ENCODE measurements around the gene AAK1.
"Not testable (repeated sequence)": the region's sequence is repeated elsewhere in the genome, so short reads cannot be mapped to it uniquely, and the experiment has no call there.

AAK1 gene

GRCh38 chr2:69652206-69652605 lies 8.7 kb upstream of the AAK1 start:
- no peaks in the 10 kb centered on the region for H3K79me2 ChIP-seq (ENCODE audit: control insufficient read depth, low read length)
- no peak for TF ChIP-seq CTCF (IDR thresholded peaks at IDR 0.05; ENCODE audit: low read depth, low read length, poor library complexity, severe bottlenecking)
- TF ChIP-seq EZH2phosphoT487 (IDR thresholded peaks at IDR 0.05; ENCODE audit: borderline replicate concordance, low read length): no peak
- H3K36me3 ChIP-seq (ENCODE audit: control insufficient read depth, low read length): no peaks in the 10 kb centered on the region
- H3K9me2 ChIP-seq (replicated peaks; ENCODE audit: control insufficient read depth, low read length): no peaks in the 10 kb centered on the region
- no peak overlapping the region for H3K27ac ChIP-seq (ENCODE audit: low read depth, low read length)
- H3F3A ChIP-seq (ENCODE audit: control insufficient read depth, insufficient read depth): peaks cover 12% of the 10 kb centered on the region
- H3K4me3 ChIP-seq (ENCODE audit: low read length): no peak overlapping the region
- H3K4me2 ChIP-seq (ENCODE audit: low read length): no peak overlapping the region
- peaks cover 17% of the 10 kb centered on the region for H3K4me1 ChIP-seq (ENCODE audit: control insufficient read depth, low read length)
- peaks cover 33% of the 10 kb centered on the region for H3K27me3 ChIP-seq (ENCODE audit: control insufficient read depth, low read length)
- no peaks in the 10 kb centered on the region for H4K20me1 ChIP-seq (ENCODE audit: control insufficient read depth, insufficient read depth, low read depth, low read length)
- H3K9me3 ChIP-seq (ENCODE audit: control insufficient read depth, insufficient read depth, low read length): no peaks in the 10 kb centered on the region

GRCh38 chr2:69647196-69647595 lies 3.7 kb upstream of the AAK1 start:
- peaks cover 54% of the 10 kb centered on the region for H3K4me1 ChIP-seq (ENCODE audit: control insufficient read depth, low read length)
- not testable (repeated sequence) for H3K79me2 ChIP-seq (ENCODE audit: control insufficient read depth, low read length); H3K36me3 ChIP-seq (ENCODE audit: control insufficient read depth, low read length); H3K9me3 ChIP-seq (ENCODE audit: control insufficient read depth, insufficient read depth, low read length); H3K9me2 ChIP-seq (replicated peaks; ENCODE audit: control insufficient read depth, low read length); H3K4me2 ChIP-seq (ENCODE audit: low read length); H4K20me1 ChIP-seq (ENCODE audit: control insufficient read depth, insufficient read depth, low read depth, low read length); H3K4me3 ChIP-seq (ENCODE audit: low read length); H3K27ac ChIP-seq (ENCODE audit: low read depth, low read length)
- H3K27me3 ChIP-seq (ENCODE audit: control insufficient read depth, low read length): peaks cover 62% of the 10 kb centered on the region
- H3F3A ChIP-seq (ENCODE audit: control insufficient read depth, insufficient read depth): peaks cover 14% of the 10 kb centered on the region

- Histone ChIP-seq H3K9me2 (replicated peaks; ENCODE audit: control insufficient read depth, low read length) (no peaks in the 10 kb centered on the region), H4K20me1 (ENCODE audit: control insufficient read depth, insufficient read depth, low read depth, low read length) (0 out of 2 replicates have a peak, but pooled peaks cover 4% of the 10 kb centered on the region), H3K27me3 (ENCODE audit: control insufficient read depth, low read length) (peaks cover 63% of the 10 kb centered on the region), H3K9me3 (ENCODE audit: control insufficient read depth, insufficient read depth, low read length) (no peaks in the 10 kb centered on the region; the same call in 1 of the 2 replicates), H3K36me3 (ENCODE audit: control insufficient read depth, low read length) (no peaks in the 10 kb centered on the region), H3K4me3 (ENCODE audit: low read length) (no peak overlapping the region), H3K4me1 (ENCODE audit: control insufficient read depth, low read length) (peaks cover 54% of the 10 kb centered on the region), H3K4me2 (ENCODE audit: low read length) (no peak overlapping the region), H3K27ac (ENCODE audit: low read depth, low read length) (no peak overlapping the region), H3K79me2 (ENCODE audit: control insufficient read depth, low read length) (no peaks in the 10 kb centered on the region), H3F3A (ENCODE audit: control insufficient read depth, insufficient read depth) (peaks cover 14% of the 10 kb centered on the region)
- TF ChIP-seq EZH2phosphoT487 (IDR thresholded peaks at IDR 0.05; ENCODE audit: borderline replicate concordance, low read length): no peak
- no peak for TF ChIP-seq CTCF (IDR thresholded peaks at IDR 0.05; ENCODE audit: low read depth, low read length, poor library complexity, severe bottlenecking)
Measured at GRCh38 chr2:69646714-69647113, 3.2 kb upstream of the AAK1 start.

- H3K4me1 ChIP-seq (ENCODE audit: control insufficient read depth, low read length): peaks cover 54% of the 10 kb centered on the region
- peaks cover 66% of the 10 kb centered on the region for H3K27me3 ChIP-seq (ENCODE audit: control insufficient read depth, low read length)
- no peaks in the 10 kb centered on the region for H3K36me3 ChIP-seq (ENCODE audit: control insufficient read depth, low read length)
- no peaks in the 10 kb centered on the region for H3K79me2 ChIP-seq (ENCODE audit: control insufficient read depth, low read length)
- H4K20me1 ChIP-seq (ENCODE audit: control insufficient read depth, insufficient read depth, low read depth, low read length): 0 out of 2 replicates have a peak, but pooled peaks cover 4% of the 10 kb centered on the region
- H3K9me2 ChIP-seq (replicated peaks; ENCODE audit: control insufficient read depth, low read length): no peaks in the 10 kb centered on the region
- no peak overlapping the region for H3K4me2 ChIP-seq (ENCODE audit: low read length)
- peaks cover 14% of the 10 kb centered on the region for H3F3A ChIP-seq (ENCODE audit: control insufficient read depth, insufficient read depth)
- no peak overlapping the region for H3K4me3 ChIP-seq (ENCODE audit: low read length)
- TF ChIP-seq CTCF (IDR thresholded peaks at IDR 0.05; ENCODE audit: low read depth, low read length, poor library complexity, severe bottlenecking) (no peak), EZH2phosphoT487 (IDR thresholded peaks at IDR 0.05; ENCODE audit: borderline replicate concordance, low read length) (no peak)
- no peak overlapping the region for H3K27ac ChIP-seq (ENCODE audit: low read depth, low read length)
- H3K9me3 ChIP-seq (ENCODE audit: control insufficient read depth, insufficient read depth, low read length): no peaks in the 10 kb centered on the region; the same call in 1 of the 2 replicates
Measured at GRCh38 chr2:69645921-69646320, 2.4 kb upstream of the AAK1 start.

Data from DOHH2 (cell line).